Left colon (tissue), 2 donors: ENCODE data around the gene B3GNT9. TPM values are rescaled to one million over a fixed set of nuclear protein-coding genes. Genes with fewer than 3 reads are reported as not detected.

Experiments used
- ATAC-seq: fragments of 200-7000 bp; cut with Tn5 transposase; one replicate; pipeline ENCODE4 v1.9.1; 2020; ENCODE audit warnings: mild to moderate bottlenecking, moderate library complexity
- DNase-seq, 2 donors: peaks; one replicate each; pipeline ENCODE4 v3.0.0-alpha.2; 2020
- intact Hi-C, 2 donors: fragments of 100-400 bp; cut with DNase I in 1 of 2; cut with micrococcal nuclease in 1 of 2; formaldehyde crosslinking; loops; one replicate each; pipeline versions ENCODE4 v1.11.2 to v1.14.0; 2022; cut with DNase I, micrococcal nuclease
- total RNA-seq, 2 donors: library from RNA; stranded (reverse); fragmentation: NEBNext Ultra II Directional; extraction: Animal tissue kit (Norgen Biotek cat#: 25700); gene quantifications; one replicate each; pipeline ENCODE4 v1.2.1, GENCODE V29; 2021
- donor health status: DM: no; HTN: no; CAD: no.
- donor health status: DM: yes; HTN: yes; CAD: no.

The B3GNT9 gene
- total RNA-seq, 2 donors from 2014 or later = 2.9 to 4.3 TPM

- intact Hi-C loops = no loop called here
- ATAC-seq (no peak), DNase-seq (no peak)
Observed at GRCh38 chr16:67187175-67187890, 36.5 kb upstream of the B3GNT9 start.

DNA sequence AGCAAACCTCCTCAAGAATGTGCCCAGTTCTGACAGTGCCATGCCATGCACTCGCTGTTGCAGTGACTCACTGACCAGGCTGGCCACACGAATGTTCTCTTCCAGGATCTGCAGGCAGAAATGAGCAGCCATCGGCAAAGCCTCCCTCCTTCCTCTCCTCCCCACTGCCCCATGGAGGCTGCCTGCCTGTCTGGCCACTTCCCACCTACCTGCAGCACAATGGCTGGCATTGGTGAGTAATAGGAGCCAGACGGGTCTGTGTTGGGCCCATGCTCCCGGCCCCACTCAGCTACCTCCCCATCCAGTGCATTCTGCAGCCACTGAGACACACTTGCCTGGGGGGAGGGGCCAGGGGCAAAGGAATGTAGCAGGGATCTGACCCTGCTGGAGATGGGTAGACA lies 35.8 kb upstream of the B3GNT9 start:
- no peak for DNase-seq
- intact Hi-C loops = no loop called here
- no peak for ATAC-seq

DNA sequence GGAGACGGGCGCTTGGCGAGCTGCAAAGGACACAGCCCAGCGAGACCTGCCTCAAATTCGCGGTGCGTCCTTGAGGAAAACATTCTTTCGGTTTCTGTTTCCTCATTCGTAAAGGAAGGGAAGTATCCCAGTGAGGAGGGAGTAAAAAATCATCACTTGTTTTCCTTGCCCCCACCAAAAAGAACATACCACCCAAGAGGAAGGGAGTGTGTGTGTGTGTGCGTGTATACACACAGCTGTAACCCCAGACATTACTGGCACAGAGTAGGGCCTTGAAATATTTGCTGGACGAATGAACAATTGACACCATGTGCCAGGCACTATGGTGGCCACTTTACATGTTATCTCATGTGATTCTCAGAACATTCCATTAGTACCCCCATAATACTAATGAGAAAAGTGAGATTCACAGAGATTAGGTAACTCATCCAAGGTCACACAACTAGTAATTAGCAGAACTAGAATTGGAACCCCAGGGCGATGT lies 34.9 kb upstream of the B3GNT9 start:
- intact Hi-C loops = no loop called here

GRCh38 chr16:67184995-67185650 lies 34.3 kb upstream of the B3GNT9 start:
- DNase-seq (peak; percentile 90 to 97), ATAC-seq (peak; percentile 46)
- intact Hi-C loops = no loop called here

More for the DNA sequence above, 34.9 kb upstream of the B3GNT9 start:
- DNase-seq (no peak), ATAC-seq (no peak)

- DNase-seq = no peak
- ATAC-seq = peak; percentile 33
- intact Hi-C loops = no loop called here
Observed at GRCh38 chr16:67184453-67184994, 33.7 kb upstream of the B3GNT9 start.

DNA sequence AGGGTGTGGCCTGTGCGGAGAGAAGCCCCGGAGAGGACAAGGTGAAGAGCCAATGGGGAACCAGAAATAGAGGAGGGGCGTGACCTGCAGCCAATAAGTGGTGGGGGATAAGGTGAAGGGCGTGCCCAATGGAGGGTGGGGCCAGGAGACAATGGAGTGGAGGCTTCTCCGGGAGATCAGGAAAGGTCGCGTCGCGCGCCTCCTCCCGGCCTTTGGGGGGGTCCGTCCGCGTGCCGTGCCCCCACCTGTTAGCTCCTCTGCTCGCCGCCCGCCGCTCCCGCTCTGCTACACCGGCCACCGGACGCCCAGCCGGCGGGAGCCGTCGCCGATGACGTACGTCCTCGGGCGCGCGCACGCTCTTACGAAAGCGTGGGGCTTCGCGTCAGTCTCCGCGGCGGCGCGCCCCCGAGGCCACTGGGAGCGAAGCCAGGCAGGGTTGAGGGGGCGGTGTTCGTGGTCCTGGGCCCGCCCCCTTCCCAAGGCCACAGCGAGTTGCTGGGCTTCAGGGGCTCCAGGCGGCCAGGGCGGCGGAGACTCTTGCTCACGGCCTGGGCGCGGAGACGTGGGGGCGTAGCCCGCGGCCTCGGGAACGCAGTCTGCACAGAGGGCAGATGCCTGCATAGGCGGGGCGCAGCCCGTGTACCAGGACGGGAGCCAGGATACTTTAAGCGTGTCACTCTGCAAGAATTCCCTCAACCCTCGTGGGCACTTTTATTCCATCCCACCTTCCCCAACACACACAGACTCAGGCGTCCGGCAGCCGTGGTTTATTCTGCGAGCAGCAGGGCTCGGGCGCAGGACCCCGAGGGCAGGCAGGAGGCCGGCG lies 33.0 kb upstream of the B3GNT9 start, which contains the start of gene MATCAP1:
Gene MATCAP1 (minus strand): TSS at position 337 of the 826 bp plus-strand sequence. CDS start 3,353 bp downstream, outside the sequence.
- DNase-seq (peak; percentile 95 to 98), ATAC-seq (peak; percentile 87)
- intact Hi-C loops = no loop called here

- intact Hi-C loops = no loop called here
- DNase-seq (no peak), ATAC-seq (no peak)
Observed at GRCh38 chr16:67183284-67183626, 32.5 kb upstream of the B3GNT9 start.

GRCh38 chr16:67182288-67182687 lies 31.5 kb upstream of the B3GNT9 start:
- DNase-seq = no peak
- intact Hi-C loops = no loop called here
- no peak for ATAC-seq

- intact Hi-C loops = no loop called here
- no peak for DNase-seq
- ATAC-seq = no peak
Observed at GRCh38 chr16:67181346-67181745, 30.5 kb upstream of the B3GNT9 start.

GRCh38 chr16:67180166-67180565 lies 29.4 kb upstream of the B3GNT9 start:
- no peak for DNase-seq

GRCh38 chr16:67179421-67180080 lies 28.8 kb upstream of the B3GNT9 start:
- ATAC-seq = no peak
- intact Hi-C loops = no loop called here
- no peak for DNase-seq

More at GRCh38 chr16:67180166-67180565, 29.4 kb upstream of the B3GNT9 start:
- intact Hi-C loops = no loop called here
- ATAC-seq = no peak

GRCh38 chr16:67177743-67178699 lies 27.2 kb upstream of the B3GNT9 start:
- intact Hi-C loops = no loop called here
- DNase-seq (peak; percentile 86 to 88), ATAC-seq (peak; percentile 72)

DNA sequence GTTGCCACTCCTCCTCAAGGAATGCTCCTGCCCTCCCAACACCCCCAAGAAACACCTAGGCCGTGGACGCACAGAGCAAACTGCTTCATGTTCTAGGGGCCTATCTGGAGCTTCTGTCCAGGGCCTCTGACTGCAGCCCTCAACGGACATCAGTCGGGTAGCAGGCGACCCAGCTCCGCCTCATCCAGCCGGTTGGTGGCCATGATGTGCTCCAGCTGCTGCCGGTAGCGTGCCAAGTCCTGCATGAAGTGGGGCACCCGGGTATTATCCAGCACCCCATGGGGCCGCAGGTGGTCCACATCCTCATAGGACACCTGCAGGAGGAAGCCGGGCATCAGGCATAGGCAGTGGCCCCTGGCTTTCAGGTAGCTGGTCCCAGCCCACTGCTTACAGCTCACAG lies 25.9 kb upstream of the B3GNT9 start:
- DNase-seq (no peak), ATAC-seq (no peak)
- intact Hi-C loops = no loop called here

DNA sequence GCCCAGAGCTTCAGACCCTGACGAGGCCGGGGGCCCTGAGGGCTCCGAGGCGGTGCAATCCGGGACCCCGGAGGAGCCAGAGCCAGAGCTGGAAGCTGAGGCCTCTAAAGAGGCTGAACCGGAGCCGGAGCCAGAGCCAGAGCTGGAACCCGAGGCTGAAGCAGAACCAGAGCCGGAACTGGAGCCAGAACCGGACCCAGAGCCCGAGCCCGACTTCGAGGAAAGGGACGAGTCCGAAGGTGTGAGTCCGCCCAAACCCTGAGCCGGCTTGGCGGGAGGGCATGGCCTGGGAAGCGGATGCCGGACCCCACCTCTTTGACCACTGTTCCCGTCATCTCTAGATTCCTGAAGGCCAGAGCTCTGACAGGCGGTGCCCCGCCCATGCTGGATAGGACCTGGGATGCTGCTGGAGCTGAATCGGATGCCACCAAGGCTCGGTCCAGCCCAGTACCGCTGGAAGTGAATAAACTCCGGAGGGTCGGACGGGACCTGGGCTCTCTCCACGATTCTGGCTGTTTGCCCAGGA lies 24.0 kb upstream of the B3GNT9 start:
- no peak for ATAC-seq
- intact Hi-C loops = no loop called here

GRCh38 chr16:67173808-67174705 lies 23.3 kb upstream of the B3GNT9 start:
- DNase-seq = peak; percentile 92 to 95
- intact Hi-C loops = no loop called here

More for the DNA sequence above, 24.0 kb upstream of the B3GNT9 start:
- no peak for DNase-seq

DNA sequence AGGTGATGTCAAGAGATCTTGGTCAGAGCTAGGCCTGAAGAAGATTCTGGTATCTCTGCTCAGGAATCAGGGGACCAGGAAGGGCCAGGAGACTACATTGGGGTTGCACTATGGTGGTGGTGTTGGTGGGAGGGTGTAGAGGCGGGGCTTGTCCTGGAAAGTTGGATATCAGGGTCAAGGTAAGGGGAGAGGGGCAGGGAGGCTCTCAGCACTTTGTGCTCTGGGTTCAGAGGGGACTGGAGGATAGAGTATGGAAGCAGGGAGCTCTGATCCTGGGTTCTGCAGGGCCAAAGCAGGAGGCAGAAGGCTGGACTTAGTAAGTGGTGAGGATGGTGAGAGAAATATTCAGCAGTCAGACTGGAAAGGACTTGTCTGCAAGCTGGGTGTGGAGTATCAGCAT lies 22.5 kb upstream of the B3GNT9 start:
- DNase-seq (no peak), ATAC-seq (no peak)
- intact Hi-C loops = no loop called here

More at GRCh38 chr16:67173808-67174705, 23.3 kb upstream of the B3GNT9 start:
- peak; percentile 76 for ATAC-seq
